ENCODE data around the gene ZNF529.

ZNF529 gene

GRCh38 chr19:36514012-36514612, 59.0 kb downstream of the ZNF529 start:
- TF ChIP-seq CTCF (IDR thresholded peaks at IDR 0.05; ENCODE audit: low read depth, low read length, missing control alignments): no peak
- H3K4me3 ChIP-seq (replicated peaks; ENCODE audit: low read depth, low read length): no peak overlapping the region

GRCh38 chr19:36508325-36508724, 64.8 kb downstream of the ZNF529 start:
- H3K4me3 ChIP-seq (replicated peaks; ENCODE audit: low read depth, low read length): no peak overlapping the region
- TF ChIP-seq CTCF (IDR thresholded peaks at IDR 0.05; ENCODE audit: low read depth, low read length, missing control alignments): no peak
- no peak for DNase-seq (ENCODE audit: extremely low read depth, low read depth)

More at GRCh38 chr19:36514012-36514612, 59.0 kb downstream of the ZNF529 start:
- DNase-seq (ENCODE audit: extremely low read depth, low read depth): no peak

- no peak overlapping the region for H3K4me3 ChIP-seq (replicated peaks; ENCODE audit: low read depth, low read length)
- TF ChIP-seq CTCF (IDR thresholded peaks at IDR 0.05; ENCODE audit: low read depth, low read length, missing control alignments): no peak
- DNase-seq (ENCODE audit: extremely low read depth, low read depth): no peak
These were observed 71.1 kb downstream of the ZNF529 start for GRCh38 chr19:36501973-36502372.

- no peak for DNase-seq (ENCODE audit: extremely low read depth, low read depth)
- H3K4me3 ChIP-seq (replicated peaks; ENCODE audit: low read depth, low read length): no peak overlapping the region
- no peak for TF ChIP-seq CTCF (IDR thresholded peaks at IDR 0.05; ENCODE audit: low read depth, low read length, missing control alignments)
These were observed 76.1 kb downstream of the ZNF529 start for GRCh38 chr19:36497001-36497400.
